ENCODE data around the gene LRRC15.
A peak's percentile ranks its signal among the peaks of the same experiment; 100 is the strongest.

The LRRC15 gene

GRCh38 chr3:194364652-194365434 is 4.7 kb downstream of the LRRC15 start:
- peak; percentile 45 for DNase-seq (ENCODE audit: low read depth, low spot score)

GRCh38 chr3:194364314-194364651 is 5.3 kb downstream of the LRRC15 start:
- no peak for DNase-seq (ENCODE audit: low read depth, low spot score)

- no peak for DNase-seq (ENCODE audit: low read depth, low spot score)
These were observed 9.0 kb downstream of the LRRC15 start for GRCh38 chr3:194360568-194360967.

GRCh38 chr3:194357681-194358080 is 11.9 kb downstream of the LRRC15 start:
- DNase-seq (ENCODE audit: low read depth, low spot score) = no peak

- DNase-seq (ENCODE audit: low read depth, low spot score) = no peak
These were observed 14.2 kb downstream of the LRRC15 start for GRCh38 chr3:194355379-194355778.

- no peak for DNase-seq (ENCODE audit: low read depth, low spot score)
These were observed 15.2 kb downstream of the LRRC15 start for GRCh38 chr3:194354315-194354714.

GRCh38 chr3:194352667-194353246 is 16.8 kb downstream of the LRRC15 start:
- no peak for DNase-seq (ENCODE audit: low read depth, low spot score)

GRCh38 chr3:194351952-194352536 is 17.5 kb downstream of the LRRC15 start:
- no peak for DNase-seq (ENCODE audit: low read depth, low spot score)

- DNase-seq (ENCODE audit: low read depth, low spot score) = no peak
These were observed 18.4 kb downstream of the LRRC15 start, which contains the start of gene CPN2 for GRCh38 chr3:194351080-194351672. Gene CPN2 (minus strand): TSS chr3:194351328. CDS start chr3:194342702, 8,626 bp downstream.

GRCh38 chr3:194350726-194351071 is 18.8 kb downstream of the LRRC15 start:
- no peak for DNase-seq (ENCODE audit: low read depth, low spot score)

GRCh38 chr3:194348354-194348753 is 21.2 kb downstream of the LRRC15 start:
- no peak for DNase-seq (ENCODE audit: low read depth, low spot score)

- no peak for DNase-seq (ENCODE audit: low read depth, low spot score)
These were observed 22.9 kb downstream of the LRRC15 start for GRCh38 chr3:194346621-194347020.

- DNase-seq (ENCODE audit: low read depth, low spot score) = no peak
These were observed 23.5 kb downstream of the LRRC15 start for GRCh38 chr3:194346035-194346434.

- DNase-seq (ENCODE audit: low read depth, low spot score) = no peak
These were observed 25.5 kb downstream of the LRRC15 start for GRCh38 chr3:194344012-194344411.

- DNase-seq (ENCODE audit: low read depth, low spot score) = no peak
These were observed 26.0 kb downstream of the LRRC15 start for GRCh38 chr3:194343561-194343893.

GRCh38 chr3:194342861-194343560 is 26.5 kb downstream of the LRRC15 start:
- no peak for DNase-seq (ENCODE audit: low read depth, low spot score)

- no peak for DNase-seq (ENCODE audit: low read depth, low spot score)
These were observed 28.7 kb downstream of the LRRC15 start for GRCh38 chr3:194340757-194341400.

GRCh38 chr3:194339840-194340239 is 29.7 kb downstream of the LRRC15 start:
- no peak for DNase-seq (ENCODE audit: low read depth, low spot score)

GRCh38 chr3:194339356-194339755 is 30.2 kb downstream of the LRRC15 start:
- no peak for DNase-seq (ENCODE audit: low read depth, low spot score)

GRCh38 chr3:194337965-194338753 is 31.4 kb downstream of the LRRC15 start:
- no peak for DNase-seq (ENCODE audit: low read depth, low spot score)
